K562 (cell line): ENCODE data around the gene ATP8B4. TPM values are rescaled to one million over a fixed set of nuclear protein-coding genes. Genes with fewer than 3 reads are reported as not detected.

Experiments
- ATAC-seq: fragments of 200-7000 bp; cut with Tn5 transposase; 3 replicates; pipeline ENCODE4 v1.9.1; 2020; ENCODE audit warnings: moderate library complexity
- BruUV-seq: library from RNA; stranded (reverse); fragments of 400-500 nt; replicated peaks from 2 replicates; lab custom pipeline; 2021; lab: Mats Ljungman, UMichigan
- CTCF ChIA-PET: fragments of 300-600 bp; formaldehyde crosslinking; extraction: SDS; loops from one replicate; lab custom pipeline; 2021; ENCODE audit warnings: low intra/inter-chr PET ratio; lab: Yijun Ruan, JAX
- POLR2A ChIA-PET: fragments of 300-600, 350-650 bp; sonication (Branson Sonifier 250); formaldehyde crosslinking; extraction: SDS; loops from one replicate; lab custom pipeline; 2021; ENCODE audit warnings: antibody characterized with exemption, inconsistent platforms; lab: Yijun Ruan, JAX
- DNase-seq, 4 experiments: peaks; one replicate each; pipeline versions ENCODE4 v3.0.0 to v3.0.0-alpha.2; 2011 to 2018; ENCODE audit warnings: low spot score in 3 of 4, mixed read lengths in 3 of 4; ENCODE audit errors: extremely low read depth in 1 of 4
- FAIRE-seq: peaks from 2 replicates; lab custom pipeline; 2011; peaks lifted over from hg19 to GRCh38; lab: Jason Lieb, UNC
- H2AFZ ChIP-seq: 2 replicates; pipeline ENCODE4 v1.6.0; 2011; ENCODE audit warnings: low read depth, low read length, control low read depth, inconsistent platforms
- H3K27ac ChIP-seq: fragments of 200-600 bp; 3 replicates; pipeline ENCODE4 v1.8.0; 2011; ENCODE audit warnings: low read depth, mild to moderate bottlenecking, control low read depth, inconsistent platforms, low read length, moderate library complexity, mixed read lengths; ENCODE audit errors: extremely low read depth
- H3K27me3 ChIP-seq, 2 experiments: fragments of 300-600 bp in 1 of 2; 2 replicates in 1 of 2; 3 replicates in 1 of 2; pipeline versions ENCODE4 v1.6.0 to v1.8.0; 2011; ENCODE audit warnings: inconsistent platforms in 2 of 2, low read length in 2 of 2, mild to moderate bottlenecking in 1 of 2, mixed read lengths in 1 of 2, moderate library complexity in 1 of 2; ENCODE audit not compliant: control insufficient read depth in 2 of 2, insufficient read depth in 2 of 2
- H3K36me3 ChIP-seq: fragments of 300-600 bp; 3 replicates; pipeline ENCODE4 v1.8.0; 2011; ENCODE audit warnings: mild to moderate bottlenecking, low read length, inconsistent platforms; ENCODE audit not compliant: control insufficient read depth, insufficient read depth
- H3K4me1 ChIP-seq, 2 experiments: fragments of 200-600 bp in 1 of 2; replicated peaks in 1 of 2; 2 replicates in 1 of 2; 3 replicates in 1 of 2; pipeline versions ENCODE4 v1.5.1 to v1.8.0; 2011; ENCODE audit warnings: inconsistent platforms in 2 of 2, low read length in 2 of 2, mild to moderate bottlenecking in 1 of 2, mixed read lengths in 1 of 2, moderate library complexity in 1 of 2; ENCODE audit not compliant: control insufficient read depth in 2 of 2, insufficient read depth in 2 of 2
- H3K4me2 ChIP-seq: 2 replicates; pipeline ENCODE4 v1.6.1; 2011; ENCODE audit warnings: low read length, control low read depth, inconsistent platforms, mixed read lengths; ENCODE audit not compliant: insufficient read depth
- H3K4me3 ChIP-seq: fragments of 200-600 bp; sonication (generic), shearing (Covaris generic); 2 replicates; pipeline ENCODE4 v1.5.1; 2016; ENCODE audit warnings: control low read depth, inconsistent platforms
- H3K79me2 ChIP-seq: fragments of 200-600 bp; 3 replicates; pipeline ENCODE4 v1.8.0; 2011; ENCODE audit warnings: low read length, inconsistent platforms; ENCODE audit not compliant: control insufficient read depth, insufficient read depth
- H3K9ac ChIP-seq, 2 experiments: 2 replicates each; pipeline versions ENCODE4 v1.6.0 to v1.6.1; 2011; ENCODE audit warnings: low read depth in 2 of 2, low read length in 2 of 2, control low read depth in 1 of 2, inconsistent platforms in 1 of 2, mild to moderate bottlenecking in 1 of 2, mixed read lengths in 1 of 2; ENCODE audit not compliant: insufficient read depth in 1 of 2
- H3K9me1 ChIP-seq: one replicate; pipeline ENCODE4 v1.6.0; 2011; ENCODE audit warnings: inconsistent platforms, mild to moderate bottlenecking, low read length, moderate library complexity; ENCODE audit not compliant: control insufficient read depth, insufficient read depth
- H3K9me3 ChIP-seq: replicated peaks from 2 replicates; pipeline ENCODE4 v1.5.1; 2011; ENCODE audit warnings: low read depth, low read length, inconsistent platforms; ENCODE audit not compliant: control insufficient read depth, insufficient read depth
- H4K20me1 ChIP-seq: replicated peaks from 2 replicates; pipeline ENCODE4 v1.6.1; 2011; ENCODE audit warnings: low read length, inconsistent platforms, mixed read lengths; ENCODE audit not compliant: control insufficient read depth, insufficient read depth
- CTCF ChIP-seq, 3 experiments: IDR thresholded peaks in 2 of 3; conservative IDR thresholded peaks in 1 of 3; 2 replicates each; pipeline ENCODE4 v1.5.1; 2011 to 2012; ENCODE audit warnings: low read length in 3 of 3, mild to moderate bottlenecking in 3 of 3, control low read depth in 2 of 3, improper control_type of control experiment in 1 of 3, inconsistent platforms in 1 of 3, low read depth in 1 of 3, mixed read lengths in 1 of 3, moderate library complexity in 1 of 3; ENCODE audit not compliant: insufficient read depth in 2 of 3
- DEAF1 ChIP-seq: fragments of 450-650 bp; formaldehyde crosslinking; IDR thresholded peaks from 2 replicates; pipeline ENCODE4 v1.4.0; 2020; ENCODE audit warnings: mild to moderate bottlenecking, moderate library complexity
- REST ChIP-seq, 2 experiments: fragments of 450-650 bp; formaldehyde crosslinking in 1 of 2; IDR thresholded peaks; 2 replicates each; pipeline versions ENCODE4 v1.4.0 to v1.6.1; 2014 to 2020; ENCODE audit warnings: mild to moderate bottlenecking in 2 of 2, borderline replicate concordance in 1 of 2, low read depth in 1 of 2
- STAT6 ChIP-seq: sonication (generic); formaldehyde crosslinking; IDR thresholded peaks from 2 replicates; pipeline ENCODE4 v1.8.1; 2023; ENCODE audit warnings: mild to moderate bottlenecking, missing genetic modification reagents
- WGBS: fragments of 100-300 bp; shearing (Covaris generic); methylation state at CpG from one replicate; pipeline ENCODE4 v1.1.6; 2016; ENCODE audit warnings: low coverage, mixed read lengths; ENCODE audit not compliant: insufficient coverage; ENCODE audit errors: missing lambda C conversion rate; 5-methylcytosine and 5-hydroxymethylcytosine counted together
- in situ Hi-C: fragments of 300-500 bp; cut with MboI; formaldehyde crosslinking; loops from 4 replicates; pipeline ENCODE4 v1.15.0; 2018; ENCODE audit warnings: inconsistent platforms, mixed read lengths
- intact Hi-C: fragments of 100-400 bp; cut with micrococcal nuclease; formaldehyde crosslinking; loops from 2 replicates; pipeline ENCODE4 v1.14.2; 2022
- polyA plus RNA-seq, 8 experiments: library from polyadenylated mRNA; depleted of rRNA in 4 of 8; stranded (reverse) in 5 of 8; unstranded in 3 of 8; fragments of >200 nt; fragmentation: Nextera tagmentation in 2 of 8; fragmentation: Illumina TruSeq in 1 of 8; extraction: Ambion mirVana in 2 of 8; extraction: Trizol in 1 of 8; gene quantifications; 2 replicates each; pipeline versions ENCODE4 v1.2.1 to v1.2.3, GENCODE V29; 2011 to 2014; ENCODE audit warnings: inconsistent platforms in 1 of 8, missing spikeins in 1 of 8
- total RNA-seq, 7 experiments: library from RNA; depleted of rRNA in 6 of 7; stranded (reverse); fragments of >200 nt in 6 of 7; fragmentation: Illumina TruSeq in 2 of 7; extraction: Trizol in 2 of 7; gene quantifications; 2 replicates each; pipeline versions ENCODE4 v1.2.1 to v1.2.3, GENCODE V29; 2011 to 2021; ENCODE audit warnings: low replicate concordance in 1 of 7

Gene ATP8B4
- total and polyA plus RNA-seq, 9 of the 15 experiments (the other 6 are each of a cell fraction or from before 2014, with no cell fraction given): 0.14 to 2.5 (median 0.44) TPM

- intact Hi-C loops: loop anchor here (2.0 to 10.0 kb wide), 3 partner anchors 126 to 268 kb away; no protein-coding TSS in a partner anchor
- no peaks in the 10 kb centered on the region for H3K9me1 ChIP-seq
- H2AFZ ChIP-seq: no peak overlapping the region
- FAIRE-seq: no peak
- H3K4me3 ChIP-seq: no peak overlapping the region
- in situ Hi-C loops: loop anchor here (25.0 kb wide), 1 partner anchor 436 kb away; no protein-coding TSS in a partner anchor
- H3K27me3 ChIP-seq: no peaks in the 10 kb centered on the region
- no peaks in the 10 kb centered on the region for H3K79me2 ChIP-seq
- H3K4me1 ChIP-seq: no peaks in the 10 kb centered on the region
- no peaks in the 10 kb centered on the region for H4K20me1 ChIP-seq
- H3K9me3 ChIP-seq: no peaks in the 10 kb centered on the region
- peak in 2 of 4 experiments; percentile 6 to 8 for DNase-seq
- ChIA-PET POLR2A (interaction anchor here (0.7 kb wide), 1 partner anchor 14 kb away, joined by 3 read pairs; no protein-coding TSS in a partner anchor), CTCF (interaction anchor here (2.3 kb wide), 1 partner anchor 269 kb away, joined by 13 read pairs; no protein-coding TSS in a partner anchor)
- BruUV-seq: no TSS peak
- no peak overlapping the region for H3K4me2 ChIP-seq
- no peaks in the 10 kb centered on the region for H3K36me3 ChIP-seq
- ATAC-seq: peak; percentile 40; the same call in 2 of the 3 replicates
- H3K27ac ChIP-seq: no peak overlapping the region
- 2% methylated on average over 5 of the region's 5 CpGs for WGBS
- no peak overlapping the region for H3K9ac ChIP-seq
- TF ChIP-seq REST (IDR thresholded peaks at IDR 0.05; ENCODE audit: borderline replicate concordance): peak; percentile 25; the same call in 1 of the 2 replicates
- TF ChIP-seq REST (CRISPR knock-in tag; IDR thresholded peaks at IDR 0.05; ENCODE audit: low read depth): no peak
- 0 out of 2 replicates have a peak, but pooled peaks have one; percentile 31 for TF ChIP-seq DEAF1 (CRISPR knock-in tag)
- peak; percentile 33 to 52 (median 38); a peak in 4 of 6 replicates for TF ChIP-seq CTCF (IDR thresholded peaks at IDR 0.05 in 2 of 3, conservative IDR thresholded peaks at IDR 0.05 in 1 of 3; ENCODE audit: insufficient read depth in 2 of 3, low read depth in 1 of 3, low read length in 3 of 3)
- TF ChIP-seq STAT6 (CRISPR knock-in tag): no peak
These were observed 242.5 kb downstream of the ATP8B4 start for GRCh38 chr15:49876401-49877038.
